Measurements from ENCODE around the gene UBL7. TPM values are rescaled to one million over a fixed set of nuclear protein-coding genes. Genes with fewer than 3 reads are reported as not detected.
A peak's percentile ranks its signal among the peaks of the same experiment; 100 is the strongest.

The UBL7 gene
- total and polyA plus RNA-seq, 10 of the 15 experiments (the other 5 are each of a cell fraction or from before 2014, with no cell fraction given), result 25.9 to 145 (median 90.1) TPM

DNA sequence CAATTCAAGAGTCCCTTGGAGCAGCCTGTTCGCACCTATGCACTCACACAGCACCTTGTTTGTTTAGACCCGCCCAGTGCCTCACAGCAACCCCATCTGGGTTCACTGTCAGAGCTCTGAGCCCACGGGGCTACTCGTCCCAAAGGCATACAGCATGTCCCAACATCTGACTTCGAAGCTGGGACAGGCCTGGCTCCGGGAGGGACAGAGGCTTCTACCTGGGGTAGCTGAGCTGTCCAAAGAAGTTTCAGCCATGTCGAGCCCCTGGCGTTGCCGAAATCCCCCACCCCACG lies 64.9 kb downstream of the UBL7 start:
- POLR2A ChIA-PET, result interaction anchor here (0.6 to 6.2 kb wide), 7 partner anchors 12 to 144 kb away, joined by 3 to 171 read pairs (median 4); partner anchors contain the start of gene SEMA7A
- no peak overlapping the region for H2AFZ ChIP-seq (ENCODE audit: control insufficient read depth, low read depth, low read length)
- DNase-seq (ENCODE audit: low read depth, low spot score), result no peak
- no peak for FAIRE-seq
- peak; percentile 0 for ATAC-seq
- no TSS peak for BruUV-seq (replicated peaks)
- H3K9ac ChIP-seq (ENCODE audit: control insufficient read depth, insufficient read depth, low read length), result peak overlapping the region; percentile 76
- H3K27ac ChIP-seq (ENCODE audit: control insufficient read depth, insufficient read depth), result peak overlapping the region; percentile 100
- H3K36me3 ChIP-seq (ENCODE audit: control insufficient read depth in 2 of 2, insufficient read depth in 2 of 2, low read length in 1 of 2), result no peaks in the 10 kb centered on the region
- intact Hi-C loops (cut with micrococcal nuclease; ENCODE audit: unreplicated experiment), result loop anchor here (1.0 to 10.0 kb wide), 4 partner anchors 8 to 739 kb away; no protein-coding TSS in a partner anchor
- H3K9me3 ChIP-seq (replicated peaks; ENCODE audit: control insufficient read depth, insufficient read depth, low read length), result no peaks in the 10 kb centered on the region
- in situ Hi-C loops (cut with MboI), result loop anchor here (5.0 kb wide), 1 partner anchor 386 kb away; the partner anchor contains the start of gene CSK
- no peaks in the 10 kb centered on the region for H4K20me1 ChIP-seq (ENCODE audit: control insufficient read depth, insufficient read depth)
- H3K27me3 ChIP-seq (replicated peaks in 1 of 2; ENCODE audit: control insufficient read depth in 2 of 2, insufficient read depth in 2 of 2, low read length in 1 of 2), result no peaks in the 10 kb centered on the region
- SMC1A ChIA-PET (ENCODE audit: uncharacterized antibody, unreplicated experiment), result interaction anchor here (0.7 to 12.5 kb wide), 7 partner anchors 9 to 382 kb away, joined by 3 to 336 read pairs (median 7); partner anchors contain the start of gene SEMA7A
- H3K4me2 ChIP-seq (ENCODE audit: control insufficient read depth, insufficient read depth), result peak overlapping the region; percentile 96
- H3K79me2 ChIP-seq (ENCODE audit: control insufficient read depth, insufficient read depth, low read length), result peaks cover 63% of the 10 kb centered on the region
- CTCF ChIA-PET, result interaction anchor here (0.9 to 15.7 kb wide), 6 partner anchors 10 to 391 kb away, joined by 3 to 226 read pairs (median 6); no protein-coding TSS in a partner anchor
- WGBS (ENCODE audit: insufficient coverage, insufficient replicate concordance, low lambda C conversion rate, missing lambda C conversion rate), result 6% methylated on average over 10 of the region's 10 CpGs
- peaks cover 94% of the 10 kb centered on the region for H3K4me1 ChIP-seq (ENCODE audit: control insufficient read depth, insufficient read depth, low read length)
- TF ChIP-seq ZNF24 (IDR thresholded peaks at IDR 0.05) (no peak), ZNF207 (IDR thresholded peaks at IDR 0.05; ENCODE audit: borderline replicate concordance) (0 out of 2 replicates have a peak, but pooled peaks have one; percentile 70), ELK1 (IDR thresholded peaks at IDR 0.05; ENCODE audit: low read depth, low read length) (0 out of 2 replicates have a peak, but pooled peaks have one; percentile 7), SMARCA5 (IDR thresholded peaks at IDR 0.05) (0 out of 2 replicates have a peak, but pooled peaks have one; percentile 12), HDAC2 (IDR thresholded peaks at IDR 0.05) (no peak)
- peak overlapping the region; percentile 25; the same call in 1 of the 2 replicates for H3K4me3 ChIP-seq
- RAD21 ChIA-PET (ENCODE audit: unreplicated experiment), result interaction anchor here (1.0 to 20.3 kb wide), 6 partner anchors 7 to 32 kb away, joined by 3 to 496 read pairs (median 24); partner anchors contain the start of gene SEMA7A

Small RNA genes lying within 50 kb of the gene (microRNA-seq; reads per million reads assigned to microRNA genes)
- 3.0 reads per million, percentile 15 among the genes with 10 or more reads in this experiment for gene MIR6881

Small RNA genes lying within 50 kb of the gene (small RNA-seq; reads per million reads assigned to genes)
- 1.3 reads per million, percentile 42 among the genes with 10 or more reads in this experiment for gene MIR6881
- gene RF00591, result not detected

Other genes starting within 250 kb of the UBL7 start
- gene CCDC33, start 224.8 kb downstream of the UBL7 start, total RNA-seq (2014; rRNA removed), result 2.6 and 2.9 TPM in 2 replicates
- gene CCDC33, start 224.8 kb downstream of the UBL7 start, total RNA-seq (2014; rRNA removed; fragmentation: Illumina TruSeq; extraction: Trizol), result 4.4 and 4.8 TPM in 2 replicates
- gene CCDC33, start 224.8 kb downstream of the UBL7 start, total RNA-seq (2021), result 4.1 and 4.9 TPM in 2 replicates
- 0.36 and 0.57 TPM in 2 replicates for gene CCDC33, start 224.8 kb downstream of the UBL7 start, polyA plus RNA-seq (2011; rRNA removed)
- gene CCDC33, start 224.8 kb downstream of the UBL7 start, polyA plus RNA-seq (2014; fragmentation: Illumina TruSeq; extraction: Trizol), result 3.1 and 3.2 TPM in 2 replicates
- 1 to 10 TPM; 3.0 to 5.4 TPM for gene CCDC33, start 224.8 kb downstream of the UBL7 start, polyA plus RNA-seq (2014; fragmentation: Nextera tagmentation; extraction: Ambion mirVana)
- gene CCDC33, start 224.8 kb downstream of the UBL7 start, polyA plus RNA-seq (2014; rRNA removed), result 4.1 and 6.0 TPM in 2 replicates
- 1 to 10 TPM; 4.7 to 5.8 TPM for gene CCDC33, start 224.8 kb downstream of the UBL7 start, polyA plus RNA-seq (2016; fragmentation: Nextera tagmentation; extraction: Ambion mirVana)
- not detected in 2 replicates for gene CYP11A1, start 93.5 kb downstream of the UBL7 start, total RNA-seq (2014; rRNA removed)
- not detected in 2 replicates for gene CYP11A1, start 93.5 kb downstream of the UBL7 start, total RNA-seq (2014; rRNA removed; fragmentation: Illumina TruSeq; extraction: Trizol)
- gene CYP11A1, start 93.5 kb downstream of the UBL7 start, total RNA-seq (2021), result 0.29 and 0.69 TPM in 2 replicates
- 1.1 and 1.2 TPM in 2 replicates for gene CYP11A1, start 93.5 kb downstream of the UBL7 start, polyA plus RNA-seq (2011; rRNA removed)
- gene CYP11A1, start 93.5 kb downstream of the UBL7 start, polyA plus RNA-seq (2014; fragmentation: Illumina TruSeq; extraction: Trizol), result 0.19 TPM in 1 of 2 replicates, not detected in the other
- gene CYP11A1, start 93.5 kb downstream of the UBL7 start, polyA plus RNA-seq (2014; fragmentation: Nextera tagmentation; extraction: Ambion mirVana), result under 1 TPM; 0.11 to 0.23 TPM
- 0.52 TPM in 1 of 2 replicates, not detected in the other for gene CYP11A1, start 93.5 kb downstream of the UBL7 start, polyA plus RNA-seq (2014; rRNA removed)
- gene CYP11A1, start 93.5 kb downstream of the UBL7 start, polyA plus RNA-seq (2016; fragmentation: Nextera tagmentation; extraction: Ambion mirVana), result not detected
- 56.3 and 58.3 TPM in 2 replicates for gene SEMA7A, start 27.2 kb downstream of the UBL7 start, total RNA-seq (2014; rRNA removed)
- gene SEMA7A, start 27.2 kb downstream of the UBL7 start, total RNA-seq (2014; rRNA removed; fragmentation: Illumina TruSeq; extraction: Trizol), result 48.7 and 52.9 TPM in 2 replicates
- 112 and 114 TPM in 2 replicates for gene SEMA7A, start 27.2 kb downstream of the UBL7 start, total RNA-seq (2021)
- gene SEMA7A, start 27.2 kb downstream of the UBL7 start, polyA plus RNA-seq (2011; rRNA removed), result 37.6 and 65.2 TPM in 2 replicates
- 47.9 and 70.5 TPM in 2 replicates for gene SEMA7A, start 27.2 kb downstream of the UBL7 start, polyA plus RNA-seq (2014; fragmentation: Illumina TruSeq; extraction: Trizol)
- gene SEMA7A, start 27.2 kb downstream of the UBL7 start, polyA plus RNA-seq (2014; fragmentation: Nextera tagmentation; extraction: Ambion mirVana), result 1 to 10 TPM in 1 of 2 experiments, under 1 TPM in 1; 0.08 to 1.1 TPM
- gene SEMA7A, start 27.2 kb downstream of the UBL7 start, polyA plus RNA-seq (2014; rRNA removed), result 99.1 and 99.2 TPM in 2 replicates
- 10 to 100 TPM; 13.3 to 15.6 TPM for gene SEMA7A, start 27.2 kb downstream of the UBL7 start, polyA plus RNA-seq (2016; fragmentation: Nextera tagmentation; extraction: Ambion mirVana)
- gene ARID3B, start 80.1 kb upstream of the UBL7 start, total RNA-seq (2014; rRNA removed), result 16.0 and 18.6 TPM in 2 replicates
- 14.6 and 15.0 TPM in 2 replicates for gene ARID3B, start 80.1 kb upstream of the UBL7 start, total RNA-seq (2014; rRNA removed; fragmentation: Illumina TruSeq; extraction: Trizol)
- gene ARID3B, start 80.1 kb upstream of the UBL7 start, total RNA-seq (2021), result 29.3 and 32.8 TPM in 2 replicates
- 13.5 and 25.2 TPM in 2 replicates for gene ARID3B, start 80.1 kb upstream of the UBL7 start, polyA plus RNA-seq (2011; rRNA removed)
- 20.1 and 22.7 TPM in 2 replicates for gene ARID3B, start 80.1 kb upstream of the UBL7 start, polyA plus RNA-seq (2014; fragmentation: Illumina TruSeq; extraction: Trizol)
- gene ARID3B, start 80.1 kb upstream of the UBL7 start, polyA plus RNA-seq (2014; fragmentation: Nextera tagmentation; extraction: Ambion mirVana), result 1 to 10 TPM; 1.1 to 1.8 TPM
- 33.4 and 38.7 TPM in 2 replicates for gene ARID3B, start 80.1 kb upstream of the UBL7 start, polyA plus RNA-seq (2014; rRNA removed)
- 10 to 100 TPM; 33.0 to 33.4 TPM for gene ARID3B, start 80.1 kb upstream of the UBL7 start, polyA plus RNA-seq (2016; fragmentation: Nextera tagmentation; extraction: Ambion mirVana)
- 74.7 and 82.6 TPM in 2 replicates for gene CLK3, start 154.7 kb upstream of the UBL7 start, total RNA-seq (2014; rRNA removed)
- gene CLK3, start 154.7 kb upstream of the UBL7 start, total RNA-seq (2014; rRNA removed; fragmentation: Illumina TruSeq; extraction: Trizol), result 48.7 and 51.9 TPM in 2 replicates
- 65.6 and 74.6 TPM in 2 replicates for gene CLK3, start 154.7 kb upstream of the UBL7 start, total RNA-seq (2021)
- 87.8 and 169 TPM in 2 replicates for gene CLK3, start 154.7 kb upstream of the UBL7 start, polyA plus RNA-seq (2011; rRNA removed)
- 52.7 and 89.4 TPM in 2 replicates for gene CLK3, start 154.7 kb upstream of the UBL7 start, polyA plus RNA-seq (2014; fragmentation: Illumina TruSeq; extraction: Trizol)
- gene CLK3, start 154.7 kb upstream of the UBL7 start, polyA plus RNA-seq (2014; fragmentation: Nextera tagmentation; extraction: Ambion mirVana), result 1 to 10 TPM; 3.3 to 5.8 TPM
- 82.5 and 85.3 TPM in 2 replicates for gene CLK3, start 154.7 kb upstream of the UBL7 start, polyA plus RNA-seq (2014; rRNA removed)
- 10 to 100 TPM; 52.0 to 57.8 TPM for gene CLK3, start 154.7 kb upstream of the UBL7 start, polyA plus RNA-seq (2016; fragmentation: Nextera tagmentation; extraction: Ambion mirVana)
- gene EDC3, start 234.9 kb upstream of the UBL7 start, total RNA-seq (2014; rRNA removed), result 15.4 and 16.3 TPM in 2 replicates
- 11.7 and 11.8 TPM in 2 replicates for gene EDC3, start 234.9 kb upstream of the UBL7 start, total RNA-seq (2014; rRNA removed; fragmentation: Illumina TruSeq; extraction: Trizol)
- 43.6 and 48.4 TPM in 2 replicates for gene EDC3, start 234.9 kb upstream of the UBL7 start, total RNA-seq (2021)
- gene EDC3, start 234.9 kb upstream of the UBL7 start, polyA plus RNA-seq (2011; rRNA removed), result 32.6 and 46.9 TPM in 2 replicates
- gene EDC3, start 234.9 kb upstream of the UBL7 start, polyA plus RNA-seq (2014; fragmentation: Illumina TruSeq; extraction: Trizol), result 43.1 and 45.8 TPM in 2 replicates
- 10 to 100 TPM; 16.0 to 18.5 TPM for gene EDC3, start 234.9 kb upstream of the UBL7 start, polyA plus RNA-seq (2014; fragmentation: Nextera tagmentation; extraction: Ambion mirVana)
- 33.6 and 34.2 TPM in 2 replicates for gene EDC3, start 234.9 kb upstream of the UBL7 start, polyA plus RNA-seq (2014; rRNA removed)
- 10 to 100 TPM; 36.5 to 39.6 TPM for gene EDC3, start 234.9 kb upstream of the UBL7 start, polyA plus RNA-seq (2016; fragmentation: Nextera tagmentation; extraction: Ambion mirVana)

All from GM12878 (cell line).